ENCODE data around the gene SHOC1. TPM values are rescaled to one million over a fixed set of nuclear protein-coding genes. Genes with fewer than 3 reads are reported as not detected.
"Not testable (repeated sequence)": the region's sequence is repeated elsewhere in the genome, so short reads cannot be mapped to it uniquely, and the experiment has no call there.

The SHOC1 gene
- polyA plus RNA-seq, 1 experiment = not detected

DNA sequence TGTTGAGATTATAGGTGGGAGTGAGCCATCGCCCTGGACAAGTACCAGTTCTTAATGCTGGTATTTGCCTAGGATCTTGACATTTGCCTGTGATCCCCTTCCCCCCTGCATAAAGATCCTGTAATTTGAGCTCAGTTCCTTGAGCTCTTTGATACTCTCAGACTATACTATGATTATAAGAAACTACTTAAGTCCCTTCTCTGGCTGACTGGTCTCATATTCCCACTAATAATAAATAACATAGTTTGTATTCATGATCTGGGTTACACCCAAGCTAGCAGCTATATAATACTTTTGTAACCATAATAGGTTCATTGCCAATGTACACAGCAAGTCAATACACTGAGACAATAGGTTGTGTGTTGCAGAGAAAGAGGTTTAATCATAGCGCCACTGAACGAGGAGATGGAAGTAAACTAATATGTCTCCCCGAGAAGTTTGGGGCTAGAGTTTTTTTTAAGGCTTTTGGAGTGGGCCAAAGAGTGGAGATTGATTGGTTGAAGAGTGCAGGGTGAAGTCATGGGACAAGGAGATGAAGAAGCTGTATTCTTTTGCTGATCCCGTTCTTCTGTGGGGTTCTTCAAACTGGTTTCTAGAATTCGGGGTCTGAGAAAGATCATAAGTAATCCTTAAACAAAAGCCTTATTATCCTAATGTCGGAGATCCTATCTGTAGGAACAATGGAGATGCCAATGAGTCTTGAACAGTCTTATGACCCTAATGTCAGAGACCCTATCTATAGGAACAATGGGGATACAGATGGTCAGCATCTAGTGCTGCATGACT lies 20.7 kb upstream of the SHOC1 start:
- ChIA-PET CTCF (interaction anchor here (0.9 kb wide), 1 partner anchor 10 kb away, joined by 3 read pairs; no protein-coding TSS in a partner anchor), POLR2A (no interaction called here)
- no peaks in the 10 kb centered on the region for H3K27me3 ChIP-seq (ENCODE audit: control insufficient read depth, insufficient read depth, low read length)
- H3K4me3 ChIP-seq (ENCODE audit: low read depth, low read length) = no peak overlapping the region
- no peak for DNase-seq (ENCODE audit: low read depth)
- TF ChIP-seq, protein P1, sequence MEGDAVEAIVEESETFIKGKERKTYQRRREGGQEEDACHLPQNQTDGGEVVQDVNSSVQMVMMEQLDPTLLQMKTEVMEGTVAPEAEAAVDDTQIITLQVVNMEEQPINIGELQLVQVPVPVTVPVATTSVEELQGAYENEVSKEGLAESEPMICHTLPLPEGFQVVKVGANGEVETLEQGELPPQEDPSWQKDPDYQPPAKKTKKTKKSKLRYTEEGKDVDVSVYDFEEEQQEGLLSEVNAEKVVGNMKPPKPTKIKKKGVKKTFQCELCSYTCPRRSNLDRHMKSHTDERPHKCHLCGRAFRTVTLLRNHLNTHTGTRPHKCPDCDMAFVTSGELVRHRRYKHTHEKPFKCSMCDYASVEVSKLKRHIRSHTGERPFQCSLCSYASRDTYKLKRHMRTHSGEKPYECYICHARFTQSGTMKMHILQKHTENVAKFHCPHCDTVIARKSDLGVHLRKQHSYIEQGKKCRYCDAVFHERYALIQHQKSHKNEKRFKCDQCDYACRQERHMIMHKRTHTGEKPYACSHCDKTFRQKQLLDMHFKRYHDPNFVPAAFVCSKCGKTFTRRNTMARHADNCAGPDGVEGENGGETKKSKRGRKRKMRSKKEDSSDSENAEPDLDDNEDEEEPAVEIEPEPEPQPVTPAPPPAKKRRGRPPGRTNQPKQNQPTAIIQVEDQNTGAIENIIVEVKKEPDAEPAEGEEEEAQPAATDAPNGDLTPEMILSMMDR (IDR thresholded peaks at IDR 0.05; ENCODE audit: insufficient read depth, low read depth, low read length) = no peak
- no peaks in the 10 kb centered on the region for H3K36me3 ChIP-seq (ENCODE audit: control insufficient read depth, insufficient read depth, low read length)

DNA sequence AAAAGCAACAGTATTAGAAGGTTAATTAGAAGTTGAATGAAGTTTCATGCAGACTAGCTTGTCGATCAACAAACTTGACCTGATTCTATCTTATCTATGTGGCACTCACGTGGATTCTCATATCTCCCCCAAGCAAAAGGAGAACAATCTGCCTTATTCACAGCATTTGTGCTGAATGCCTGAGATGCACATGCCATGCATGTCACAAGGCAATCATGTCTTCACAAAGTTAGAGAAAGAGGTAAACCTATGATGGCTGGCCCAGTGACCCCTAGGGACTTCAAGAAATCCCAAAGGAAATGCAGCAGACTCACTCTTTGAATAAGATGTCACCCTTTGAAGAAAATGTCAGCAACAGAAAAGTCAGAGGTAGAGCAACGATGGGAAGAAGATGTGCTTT lies 17.6 kb upstream of the SHOC1 start:
- DNase-seq (ENCODE audit: low read depth) = no peak
- CTCF ChIA-PET = interaction anchor here (1.0 kb wide), 1 partner anchor 9 kb away, joined by 3 read pairs; no protein-coding TSS in a partner anchor
- Histone ChIP-seq H3K4me3 (ENCODE audit: low read depth, low read length) (no peak overlapping the region), H3K36me3 (ENCODE audit: control insufficient read depth, insufficient read depth, low read length) (no peaks in the 10 kb centered on the region), H3K27me3 (ENCODE audit: control insufficient read depth, insufficient read depth, low read length) (no peaks in the 10 kb centered on the region)
- POLR2A ChIA-PET = no interaction called here
- TF ChIP-seq, protein P1 (IDR thresholded peaks at IDR 0.05; ENCODE audit: insufficient read depth, low read depth, low read length) = no peak

DNA sequence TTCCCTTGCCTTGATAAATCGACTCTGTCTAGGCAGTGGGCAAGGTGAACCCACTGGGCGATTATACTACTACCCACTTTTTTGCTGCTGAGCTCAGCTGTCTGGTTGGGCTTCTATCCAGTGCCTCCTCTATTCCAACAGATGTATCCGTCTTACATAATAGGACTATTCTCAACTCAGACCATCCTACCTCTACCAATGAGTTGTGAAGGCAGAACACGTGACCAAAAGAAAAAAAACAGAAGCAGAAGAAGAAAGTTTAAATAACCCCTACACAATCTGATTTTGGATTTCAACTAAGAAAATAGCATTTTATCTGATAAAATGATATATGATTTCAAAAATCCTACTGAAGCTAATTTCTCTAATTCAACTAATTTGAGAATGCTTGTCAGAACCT lies 16.2 kb upstream of the SHOC1 start:
- Histone ChIP-seq H3K4me3 (ENCODE audit: low read depth, low read length) (no peak overlapping the region), H3K27me3 (ENCODE audit: control insufficient read depth, insufficient read depth, low read length) (no peaks in the 10 kb centered on the region), H3K36me3 (ENCODE audit: control insufficient read depth, insufficient read depth, low read length) (no peaks in the 10 kb centered on the region)
- TF ChIP-seq, protein P1 (IDR thresholded peaks at IDR 0.05; ENCODE audit: insufficient read depth, low read depth, low read length) = no peak
- ChIA-PET CTCF (no interaction called here), POLR2A (no interaction called here)
- DNase-seq (ENCODE audit: low read depth) = no peak

DNA sequence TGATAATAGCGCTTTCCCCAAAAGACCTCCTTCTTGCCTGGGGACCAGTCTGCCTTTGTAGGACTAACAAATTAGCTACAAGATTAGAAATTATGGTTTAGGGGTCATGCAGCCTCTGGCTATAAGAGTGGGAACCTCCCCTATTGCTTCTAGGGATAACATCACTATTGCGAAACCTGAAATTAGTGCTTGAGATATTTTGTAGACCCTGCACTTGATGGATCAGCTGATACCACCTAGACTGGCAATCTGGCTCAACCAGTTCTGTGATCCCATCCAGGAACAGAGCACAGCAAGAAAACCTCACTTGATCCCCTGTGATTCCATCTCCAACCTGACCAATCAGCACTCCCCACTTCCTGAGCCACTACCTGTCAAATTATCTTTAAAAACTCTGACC lies 15.7 kb upstream of the SHOC1 start:
- H3K27me3 ChIP-seq (ENCODE audit: control insufficient read depth, insufficient read depth, low read length); H3K4me3 ChIP-seq (ENCODE audit: low read depth, low read length); POLR2A ChIA-PET; DNase-seq (ENCODE audit: low read depth); H3K36me3 ChIP-seq (ENCODE audit: control insufficient read depth, insufficient read depth, low read length); CTCF ChIA-PET: not testable (repeated sequence)

DNA sequence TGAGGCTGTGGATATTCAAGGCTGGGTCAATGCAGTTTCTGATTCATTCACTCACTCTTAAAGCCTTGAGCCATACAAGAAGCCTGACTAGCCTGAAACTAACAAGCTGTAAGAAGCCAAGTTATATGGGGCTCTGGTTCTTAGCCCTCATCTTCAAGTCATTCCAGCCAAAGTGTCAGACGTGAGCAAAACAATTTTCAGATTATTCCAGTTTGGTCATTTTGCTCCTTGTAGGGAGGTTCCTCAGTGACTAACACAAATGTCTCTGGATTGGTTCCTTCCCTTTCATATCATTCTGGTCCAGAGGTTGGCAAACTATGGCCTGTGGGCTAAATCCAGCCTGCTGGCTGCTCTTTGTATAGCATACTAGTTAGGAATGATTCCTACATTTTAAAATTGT lies 12.5 kb upstream of the SHOC1 start:
- POLR2A ChIA-PET = no interaction called here
- Histone ChIP-seq H3K27me3 (ENCODE audit: control insufficient read depth, insufficient read depth, low read length) (no peaks in the 10 kb centered on the region), H3K4me3 (ENCODE audit: low read depth, low read length) (no peak overlapping the region), H3K36me3 (ENCODE audit: control insufficient read depth, insufficient read depth, low read length) (no peaks in the 10 kb centered on the region)
- TF ChIP-seq, protein P1 (IDR thresholded peaks at IDR 0.05; ENCODE audit: insufficient read depth, low read depth, low read length) = no peak
- DNase-seq (ENCODE audit: low read depth) = no peak
- CTCF ChIA-PET = interaction anchor here (1.5 kb wide), 1 partner anchor 14 kb away, joined by 3 read pairs; no protein-coding TSS in a partner anchor

DNA sequence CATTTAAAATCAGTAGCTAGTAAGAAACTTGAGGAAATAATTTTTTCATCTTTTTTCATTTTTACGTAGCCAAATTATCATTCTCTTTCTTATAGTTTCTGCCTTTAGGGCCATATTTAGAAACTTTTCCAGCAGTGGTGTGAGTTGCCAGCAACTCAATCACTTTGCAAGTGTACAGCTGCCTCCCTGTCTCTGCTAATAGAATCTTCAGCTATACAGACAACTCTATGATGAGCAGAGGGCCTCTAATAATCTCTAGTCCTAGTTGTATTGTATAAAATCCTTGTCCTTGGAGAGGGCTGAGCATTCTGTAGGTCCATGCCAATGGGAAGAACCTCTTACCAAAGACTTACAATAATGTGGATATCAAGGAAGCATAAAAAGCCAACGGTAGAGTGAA lies 11.5 kb upstream of the SHOC1 start:
- POLR2A ChIA-PET = no interaction called here
- CTCF ChIA-PET = interaction anchor here (1.3 to 1.5 kb wide), 2 partner anchors 15 to 90 kb away, joined by 3 read pairs; partner anchors contain the start of gene UGCG
- no peaks in the 10 kb centered on the region for H3K36me3 ChIP-seq (ENCODE audit: control insufficient read depth, insufficient read depth, low read length)
- no peak overlapping the region for H3K4me3 ChIP-seq (ENCODE audit: low read depth, low read length)
- DNase-seq (ENCODE audit: low read depth) = no peak
- no peaks in the 10 kb centered on the region for H3K27me3 ChIP-seq (ENCODE audit: control insufficient read depth, insufficient read depth, low read length)
- TF ChIP-seq, protein P1 (IDR thresholded peaks at IDR 0.05; ENCODE audit: insufficient read depth, low read depth, low read length) = no peak
